ENCODE results near the gene TMEM169. TPM values are rescaled to one million over a fixed set of nuclear protein-coding genes. Genes with fewer than 3 reads are reported as not detected.

Gene TMEM169
- total RNA-seq, 1 donor from 2014 or later: 3.1 TPM

DNA sequence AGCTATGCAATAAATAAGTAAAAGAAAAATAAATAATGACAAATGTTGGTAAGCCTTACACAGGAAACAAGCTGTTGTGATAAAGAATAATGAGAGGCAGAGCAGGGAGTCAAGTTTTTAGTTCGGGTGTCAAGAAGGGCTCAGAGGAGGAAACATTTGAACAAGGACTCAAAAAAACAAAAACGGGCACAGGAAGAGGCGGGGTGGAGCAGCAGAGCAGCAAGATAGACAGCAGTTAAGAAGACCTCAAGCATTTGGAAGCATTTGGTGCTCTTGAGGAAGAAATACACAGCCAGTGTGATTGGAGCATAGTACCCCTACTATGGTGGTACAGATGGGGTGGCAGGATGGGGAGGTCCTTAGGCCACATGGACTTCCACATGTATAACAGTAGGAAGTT lies 2.8 kb downstream of the TMEM169 start:
- TF ChIP-seq, protein P1, sequence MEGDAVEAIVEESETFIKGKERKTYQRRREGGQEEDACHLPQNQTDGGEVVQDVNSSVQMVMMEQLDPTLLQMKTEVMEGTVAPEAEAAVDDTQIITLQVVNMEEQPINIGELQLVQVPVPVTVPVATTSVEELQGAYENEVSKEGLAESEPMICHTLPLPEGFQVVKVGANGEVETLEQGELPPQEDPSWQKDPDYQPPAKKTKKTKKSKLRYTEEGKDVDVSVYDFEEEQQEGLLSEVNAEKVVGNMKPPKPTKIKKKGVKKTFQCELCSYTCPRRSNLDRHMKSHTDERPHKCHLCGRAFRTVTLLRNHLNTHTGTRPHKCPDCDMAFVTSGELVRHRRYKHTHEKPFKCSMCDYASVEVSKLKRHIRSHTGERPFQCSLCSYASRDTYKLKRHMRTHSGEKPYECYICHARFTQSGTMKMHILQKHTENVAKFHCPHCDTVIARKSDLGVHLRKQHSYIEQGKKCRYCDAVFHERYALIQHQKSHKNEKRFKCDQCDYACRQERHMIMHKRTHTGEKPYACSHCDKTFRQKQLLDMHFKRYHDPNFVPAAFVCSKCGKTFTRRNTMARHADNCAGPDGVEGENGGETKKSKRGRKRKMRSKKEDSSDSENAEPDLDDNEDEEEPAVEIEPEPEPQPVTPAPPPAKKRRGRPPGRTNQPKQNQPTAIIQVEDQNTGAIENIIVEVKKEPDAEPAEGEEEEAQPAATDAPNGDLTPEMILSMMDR (conservative IDR thresholded peaks at IDR 0.05; ENCODE audit: low read depth, low read length): no peak
- H3K4me3 ChIP-seq (ENCODE audit: low read depth, low read length): no peak overlapping the region
- DNase-seq (ENCODE audit: low read depth): no peak

DNA sequence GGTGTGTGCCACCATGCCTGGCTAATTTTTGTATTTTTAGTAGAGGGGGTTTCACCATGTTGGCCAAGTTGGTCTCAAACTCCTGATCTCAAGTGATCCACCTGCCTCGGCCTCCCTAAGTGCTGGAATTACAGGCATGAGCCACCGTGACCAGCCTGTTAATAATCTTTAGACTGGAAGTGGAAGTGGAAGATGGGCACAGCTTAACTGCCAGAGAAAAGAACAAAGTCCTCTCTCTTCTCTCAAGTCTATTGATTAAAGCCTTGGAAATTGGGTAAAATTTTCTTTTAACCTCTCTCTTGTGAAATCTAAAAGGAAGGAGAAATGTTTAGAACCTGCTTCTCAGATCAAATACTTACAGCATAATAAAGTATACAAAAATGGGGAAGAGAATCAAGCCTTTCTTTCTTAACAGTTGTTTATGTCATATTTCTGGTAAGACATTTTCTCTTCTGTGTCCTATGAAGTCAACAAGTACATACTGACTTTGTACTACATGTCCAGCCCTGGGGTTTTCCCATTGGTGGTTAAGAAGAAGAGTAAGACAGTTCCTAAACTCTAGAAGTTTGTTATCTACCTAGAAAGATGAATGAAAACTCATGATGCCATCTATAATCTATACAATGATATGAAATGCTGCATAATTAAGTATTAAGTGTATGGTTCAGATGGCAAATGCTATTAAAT lies 4.6 kb downstream of the TMEM169 start:
- TF ChIP-seq, protein P1 (conservative IDR thresholded peaks at IDR 0.05; ENCODE audit: low read depth, low read length): no peak
- no peak overlapping the region for H3K4me3 ChIP-seq (ENCODE audit: low read depth, low read length)
- no peak for DNase-seq (ENCODE audit: low read depth)

DNA sequence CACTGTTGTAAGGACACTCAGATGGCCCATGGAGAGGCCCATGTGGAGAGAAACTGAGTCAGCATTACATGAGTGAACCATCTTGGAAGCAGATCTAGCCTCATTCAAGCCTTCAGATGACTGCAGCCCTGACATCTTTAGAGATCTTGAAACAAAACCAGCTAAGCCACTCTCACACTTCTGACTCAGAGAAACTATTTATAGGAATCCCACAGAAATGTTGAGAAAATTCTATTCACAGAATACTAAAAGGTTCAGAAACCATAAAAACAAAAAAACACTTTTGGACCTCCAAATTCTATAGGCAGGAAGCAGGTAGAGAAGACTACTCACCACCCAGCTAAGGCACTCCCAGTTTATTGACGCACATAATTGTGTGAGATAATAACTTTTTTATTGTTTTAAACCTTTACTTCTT lies 8.7 kb downstream of the TMEM169 start:
- DNase-seq (ENCODE audit: low read depth): no peak
- TF ChIP-seq, protein P1 (conservative IDR thresholded peaks at IDR 0.05; ENCODE audit: low read depth, low read length): no peak
- no peak overlapping the region for H3K4me3 ChIP-seq (ENCODE audit: low read depth, low read length)

DNA sequence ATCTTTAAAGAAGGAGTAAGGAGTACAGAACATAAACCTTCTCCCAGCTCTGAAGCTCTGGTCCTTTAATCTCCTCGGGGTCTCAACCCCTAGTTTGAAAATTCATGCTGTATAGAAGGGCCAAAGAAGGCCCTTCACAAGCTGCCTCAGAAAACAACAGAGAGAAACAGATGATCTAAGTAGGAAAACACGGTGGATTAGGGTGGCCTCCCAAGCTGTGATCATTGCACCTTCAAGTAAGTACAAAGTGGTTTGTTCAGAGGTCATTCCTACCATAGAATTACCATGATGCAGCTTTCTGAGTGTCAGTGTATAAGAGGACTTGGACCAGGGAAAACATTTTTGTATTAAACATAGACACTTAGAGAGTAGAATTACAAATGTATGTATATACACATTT lies 10.9 kb downstream of the TMEM169 start:
- H3K4me3 ChIP-seq (ENCODE audit: low read depth, low read length): no peak overlapping the region
- TF ChIP-seq, protein P1 (conservative IDR thresholded peaks at IDR 0.05; ENCODE audit: low read depth, low read length): no peak

DNA sequence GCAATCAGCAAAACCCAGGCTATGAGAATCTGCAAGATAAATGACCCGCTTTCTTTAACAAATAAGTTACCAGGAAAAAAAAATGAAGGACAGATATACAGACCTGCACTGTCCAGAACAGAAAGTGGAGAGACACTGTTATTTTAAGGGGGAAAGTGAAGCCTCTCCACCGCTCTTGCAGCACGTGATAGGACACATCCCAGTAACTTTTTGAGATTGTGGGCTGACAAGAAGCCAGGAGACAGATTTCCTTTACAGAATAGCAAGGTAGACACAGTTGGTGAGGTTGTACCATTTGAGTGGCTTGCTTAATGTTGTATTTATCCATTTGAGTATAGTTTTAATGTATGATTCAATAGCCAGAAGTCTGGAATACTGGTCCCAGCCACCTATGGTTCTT lies 13.0 kb downstream of the TMEM169 start:
- no peak overlapping the region for H3K4me3 ChIP-seq (ENCODE audit: low read depth, low read length)
- no peak for DNase-seq (ENCODE audit: low read depth)
- TF ChIP-seq, protein P1 (conservative IDR thresholded peaks at IDR 0.05; ENCODE audit: low read depth, low read length): no peak

More for the DNA sequence above, 10.9 kb downstream of the TMEM169 start:
- no peak for DNase-seq (ENCODE audit: low read depth)

DNA sequence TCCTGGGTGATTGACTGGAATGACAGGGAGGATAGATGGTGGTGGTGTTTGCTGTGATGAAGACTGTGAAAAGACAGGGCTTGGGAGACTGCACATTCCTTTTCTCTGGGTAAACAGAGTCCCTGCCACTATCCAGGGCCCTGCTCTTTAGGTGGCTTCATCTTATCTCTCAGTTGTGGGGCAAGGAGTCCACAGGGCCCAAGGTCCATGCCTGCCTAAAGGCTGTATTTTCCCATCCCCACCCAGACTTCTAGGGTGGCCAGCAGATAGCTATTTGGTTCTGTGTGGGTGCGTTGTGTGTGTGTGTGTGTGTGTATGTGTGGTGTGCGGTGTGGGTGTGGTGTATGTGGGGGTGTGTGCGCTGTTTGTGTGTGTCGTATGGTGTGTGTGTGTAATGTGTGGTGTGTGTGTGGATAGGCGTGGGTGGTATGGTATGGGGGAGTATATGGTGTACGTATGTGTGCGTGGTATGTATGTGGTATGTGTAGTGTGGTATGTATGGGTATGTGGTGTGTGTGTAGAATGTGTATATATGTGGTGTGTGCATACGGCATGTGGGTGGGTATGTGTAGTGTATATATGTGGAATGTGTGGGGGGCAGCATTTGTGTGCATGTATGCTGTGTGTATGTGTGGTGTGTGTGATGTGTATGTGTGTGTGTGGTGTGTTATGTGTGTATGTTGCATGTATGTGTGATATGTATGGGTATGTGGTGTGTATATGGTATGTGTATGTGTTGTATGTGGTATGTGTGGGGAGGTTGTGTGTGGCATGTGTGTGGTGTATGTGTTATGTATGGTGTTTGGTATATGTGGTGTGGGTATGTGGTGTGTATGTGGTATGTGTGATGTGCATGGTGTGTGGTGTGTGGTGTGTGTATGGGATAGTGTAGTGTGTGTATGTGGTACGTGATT lies 17.0 kb downstream of the TMEM169 start:
- TF ChIP-seq, protein P1 (conservative IDR thresholded peaks at IDR 0.05; ENCODE audit: low read depth, low read length): no peak
- DNase-seq (ENCODE audit: low read depth): no peak
- no peak overlapping the region for H3K4me3 ChIP-seq (ENCODE audit: low read depth, low read length)
